Activated T-cell treated with anti-CD3 and anti-CD28 coated beads, Interleukin-2, amount 50 U/mL, for 24 hours (primary cell): ENCODE data around the gene UBE2E2.

Experiments
- DNase-seq: peaks from one replicate; pipeline ENCODE4 v3.0.0-alpha.2; 2020
- H3K27ac Mint-ChIP-seq: 2 replicates; pipeline ENCODE4 v1.8.0; 2020; ENCODE audit warnings: mild to moderate bottlenecking, mixed read lengths
- H3K27me3 Mint-ChIP-seq: 2 replicates; pipeline ENCODE4 v1.8.0; 2020; ENCODE audit warnings: mixed read lengths
- H3K36me3 Mint-ChIP-seq: 2 replicates; pipeline ENCODE4 v1.8.0; 2020; ENCODE audit warnings: low read depth, mixed read lengths
- H3K4me1 Mint-ChIP-seq: 2 replicates; pipeline ENCODE4 v1.8.0; 2020; ENCODE audit warnings: low read depth, mixed read lengths
- H3K4me3 Mint-ChIP-seq: 2 replicates; pipeline ENCODE4 v1.8.0; 2020; ENCODE audit warnings: mild to moderate bottlenecking, moderate library complexity, mixed read lengths
- H3K9me3 Mint-ChIP-seq: 2 replicates; pipeline ENCODE4 v1.8.0; 2020; ENCODE audit warnings: mixed read lengths

UBE2E2 gene

GRCh38 chr3:23376516-23377248 lies 173.6 kb downstream of the UBE2E2 start:
- Mint-ChIP-seq H3K27me3 (no peaks in the 10 kb centered on the region), H3K4me1 (peaks cover 6% of the 10 kb centered on the region), H3K9me3 (no peaks in the 10 kb centered on the region), H3K27ac (no peak overlapping the region), H3K4me3 (no peak overlapping the region), H3K36me3 (no peaks in the 10 kb centered on the region)
- DNase-seq, result no peak

GRCh38 chr3:23377928-23378672 lies 175.0 kb downstream of the UBE2E2 start:
- Mint-ChIP-seq H3K9me3 (no peaks in the 10 kb centered on the region), H3K36me3 (no peaks in the 10 kb centered on the region), H3K4me1 (peaks cover 6% of the 10 kb centered on the region), H3K27ac (no peak overlapping the region), H3K4me3 (no peak overlapping the region), H3K27me3 (no peaks in the 10 kb centered on the region)
- no peak for DNase-seq

- no peaks in the 10 kb centered on the region for H3K36me3 Mint-ChIP-seq
- H3K4me3 Mint-ChIP-seq, result no peak overlapping the region
- no peak overlapping the region for H3K27ac Mint-ChIP-seq
- H3K4me1 Mint-ChIP-seq, result peaks cover 1% of the 10 kb centered on the region
- no peaks in the 10 kb centered on the region for H3K27me3 Mint-ChIP-seq
- DNase-seq, result no peak
- H3K9me3 Mint-ChIP-seq, result no peaks in the 10 kb centered on the region
Observed at GRCh38 chr3:23383875-23384274, 180.7 kb downstream of the UBE2E2 start.

- Mint-ChIP-seq H3K9me3 (no peaks in the 10 kb centered on the region), H3K4me1 (peaks cover 1% of the 10 kb centered on the region), H3K36me3 (no peaks in the 10 kb centered on the region), H3K27ac (no peak overlapping the region), H3K27me3 (no peaks in the 10 kb centered on the region), H3K4me3 (no peak overlapping the region)
- no peak for DNase-seq
Observed at GRCh38 chr3:23385327-23385726, 182.2 kb downstream of the UBE2E2 start.

- Mint-ChIP-seq H3K9me3 (no peaks in the 10 kb centered on the region), H3K4me3 (no peak overlapping the region), H3K27ac (no peak overlapping the region), H3K36me3 (no peaks in the 10 kb centered on the region), H3K4me1 (peaks cover 1% of the 10 kb centered on the region), H3K27me3 (no peaks in the 10 kb centered on the region)
- no peak for DNase-seq
Observed at GRCh38 chr3:23387286-23387918, 184.3 kb downstream of the UBE2E2 start.

- no peak overlapping the region for H3K4me3 Mint-ChIP-seq
- H3K27me3 Mint-ChIP-seq, result no peaks in the 10 kb centered on the region
- no peaks in the 10 kb centered on the region for H3K36me3 Mint-ChIP-seq
- peaks cover 1% of the 10 kb centered on the region for H3K4me1 Mint-ChIP-seq
- no peak overlapping the region for H3K27ac Mint-ChIP-seq
- no peak for DNase-seq
- no peaks in the 10 kb centered on the region for H3K9me3 Mint-ChIP-seq
Observed at GRCh38 chr3:23389089-23389488, 186.0 kb downstream of the UBE2E2 start.

GRCh38 chr3:23389686-23390085 lies 186.6 kb downstream of the UBE2E2 start:
- Mint-ChIP-seq H3K4me1 (peaks cover 1% of the 10 kb centered on the region), H3K36me3 (no peaks in the 10 kb centered on the region), H3K27me3 (no peaks in the 10 kb centered on the region), H3K4me3 (no peak overlapping the region), H3K9me3 (no peaks in the 10 kb centered on the region), H3K27ac (no peak overlapping the region)
- DNase-seq, result no peak

GRCh38 chr3:23390446-23390845 lies 187.3 kb downstream of the UBE2E2 start:
- no peak overlapping the region for H3K27ac Mint-ChIP-seq
- H3K4me3 Mint-ChIP-seq, result no peak overlapping the region
- H3K9me3 Mint-ChIP-seq, result no peaks in the 10 kb centered on the region
- H3K36me3 Mint-ChIP-seq, result no peaks in the 10 kb centered on the region
- no peaks in the 10 kb centered on the region for H3K27me3 Mint-ChIP-seq
- peaks cover under 1% of the 10 kb centered on the region for H3K4me1 Mint-ChIP-seq
- no peak for DNase-seq

- H3K27ac Mint-ChIP-seq, result no peak overlapping the region
- H3K27me3 Mint-ChIP-seq, result no peaks in the 10 kb centered on the region
- no peaks in the 10 kb centered on the region for H3K36me3 Mint-ChIP-seq
- no peaks in the 10 kb centered on the region for H3K9me3 Mint-ChIP-seq
- H3K4me1 Mint-ChIP-seq, result no peaks in the 10 kb centered on the region
- DNase-seq, result no peak
- no peak overlapping the region for H3K4me3 Mint-ChIP-seq
Observed at GRCh38 chr3:23390989-23391553, 187.9 kb downstream of the UBE2E2 start.

GRCh38 chr3:23395115-23395514 lies 192.0 kb downstream of the UBE2E2 start:
- Mint-ChIP-seq H3K9me3 (no peaks in the 10 kb centered on the region), H3K27me3 (peaks cover 2% of the 10 kb centered on the region), H3K4me3 (no peak overlapping the region), H3K36me3 (no peaks in the 10 kb centered on the region), H3K4me1 (no peaks in the 10 kb centered on the region), H3K27ac (no peak overlapping the region)
- DNase-seq, result no peak

- no peak for DNase-seq
- H3K36me3 Mint-ChIP-seq, result no peaks in the 10 kb centered on the region
- no peaks in the 10 kb centered on the region for H3K4me1 Mint-ChIP-seq
- H3K4me3 Mint-ChIP-seq, result no peak overlapping the region
- peaks cover 2% of the 10 kb centered on the region for H3K27me3 Mint-ChIP-seq
- H3K9me3 Mint-ChIP-seq, result no peaks in the 10 kb centered on the region
- no peak overlapping the region for H3K27ac Mint-ChIP-seq
Observed at GRCh38 chr3:23396746-23397145, 193.6 kb downstream of the UBE2E2 start.

- H3K9me3 Mint-ChIP-seq, result no peaks in the 10 kb centered on the region
- H3K4me1 Mint-ChIP-seq, result peaks cover 9% of the 10 kb centered on the region
- H3K27me3 Mint-ChIP-seq, result peaks cover 7% of the 10 kb centered on the region
- H3K36me3 Mint-ChIP-seq, result no peaks in the 10 kb centered on the region
- no peak overlapping the region for H3K27ac Mint-ChIP-seq
- no peak overlapping the region for H3K4me3 Mint-ChIP-seq
- DNase-seq, result no peak
Observed at GRCh38 chr3:23399221-23399620, 196.1 kb downstream of the UBE2E2 start.

- no peaks in the 10 kb centered on the region for H3K9me3 Mint-ChIP-seq
- H3K27me3 Mint-ChIP-seq, result peaks cover 7% of the 10 kb centered on the region
- H3K4me1 Mint-ChIP-seq, result peaks cover 9% of the 10 kb centered on the region
- no peak overlapping the region for H3K27ac Mint-ChIP-seq
- no peak overlapping the region for H3K4me3 Mint-ChIP-seq
- H3K36me3 Mint-ChIP-seq, result no peaks in the 10 kb centered on the region
- no peak for DNase-seq
Observed at GRCh38 chr3:23402728-23403492, 199.8 kb downstream of the UBE2E2 start.

- peaks cover 9% of the 10 kb centered on the region for H3K4me1 Mint-ChIP-seq
Observed at GRCh38 chr3:23404246-23404645, 201.1 kb downstream of the UBE2E2 start.

More at GRCh38 chr3:23404246-23404645, 201.1 kb downstream of the UBE2E2 start:
- no peak overlapping the region for H3K27ac Mint-ChIP-seq
- H3K4me3 Mint-ChIP-seq, result no peak overlapping the region
- no peaks in the 10 kb centered on the region for H3K9me3 Mint-ChIP-seq
- H3K36me3 Mint-ChIP-seq, result no peaks in the 10 kb centered on the region
- no peak for DNase-seq
- peaks cover 7% of the 10 kb centered on the region for H3K27me3 Mint-ChIP-seq
